Nephron (organoid): ENCODE results near the gene FGFR2.

Source experiments
- H3K27ac Mint-ChIP-seq, 3 experiments: 2 replicates each; pipeline ENCODE4 v1.8.0; 2020; ENCODE audit warnings: mixed read lengths in 3 of 3, mild to moderate bottlenecking in 2 of 3, moderate library complexity in 1 of 3
- H3K27me3 Mint-ChIP-seq: 2 replicates; pipeline ENCODE4 v1.8.0; 2021; ENCODE audit warnings: low read depth, mild to moderate bottlenecking, moderate library complexity, mixed read lengths
- H3K36me3 Mint-ChIP-seq: 2 replicates; pipeline ENCODE4 v1.8.0; 2020; ENCODE audit warnings: low read depth, mixed read lengths
- H3K4me1 Mint-ChIP-seq: 2 replicates; pipeline ENCODE4 v1.8.0; 2020; ENCODE audit warnings: mixed read lengths
- H3K4me3 Mint-ChIP-seq, 3 experiments: 2 replicates each; pipeline ENCODE4 v1.8.0; 2020; ENCODE audit warnings: mild to moderate bottlenecking in 3 of 3, mixed read lengths in 3 of 3, moderate library complexity in 2 of 3
- H3K9me3 Mint-ChIP-seq: 2 replicates; pipeline ENCODE4 v1.8.0; 2020; ENCODE audit warnings: mixed read lengths
- TF ChIP-seq, protein P1 (sequence below), 3 experiments: fragments of 200-600 bp; sonication (generic); IDR thresholded peaks; one replicate each; pipeline ENCODE4 v1.5.0; 2021; ENCODE audit warnings: antibody characterized with exemption in 3 of 3; ENCODE audit not compliant: unreplicated experiment in 3 of 3

FGFR2 gene

DNA sequence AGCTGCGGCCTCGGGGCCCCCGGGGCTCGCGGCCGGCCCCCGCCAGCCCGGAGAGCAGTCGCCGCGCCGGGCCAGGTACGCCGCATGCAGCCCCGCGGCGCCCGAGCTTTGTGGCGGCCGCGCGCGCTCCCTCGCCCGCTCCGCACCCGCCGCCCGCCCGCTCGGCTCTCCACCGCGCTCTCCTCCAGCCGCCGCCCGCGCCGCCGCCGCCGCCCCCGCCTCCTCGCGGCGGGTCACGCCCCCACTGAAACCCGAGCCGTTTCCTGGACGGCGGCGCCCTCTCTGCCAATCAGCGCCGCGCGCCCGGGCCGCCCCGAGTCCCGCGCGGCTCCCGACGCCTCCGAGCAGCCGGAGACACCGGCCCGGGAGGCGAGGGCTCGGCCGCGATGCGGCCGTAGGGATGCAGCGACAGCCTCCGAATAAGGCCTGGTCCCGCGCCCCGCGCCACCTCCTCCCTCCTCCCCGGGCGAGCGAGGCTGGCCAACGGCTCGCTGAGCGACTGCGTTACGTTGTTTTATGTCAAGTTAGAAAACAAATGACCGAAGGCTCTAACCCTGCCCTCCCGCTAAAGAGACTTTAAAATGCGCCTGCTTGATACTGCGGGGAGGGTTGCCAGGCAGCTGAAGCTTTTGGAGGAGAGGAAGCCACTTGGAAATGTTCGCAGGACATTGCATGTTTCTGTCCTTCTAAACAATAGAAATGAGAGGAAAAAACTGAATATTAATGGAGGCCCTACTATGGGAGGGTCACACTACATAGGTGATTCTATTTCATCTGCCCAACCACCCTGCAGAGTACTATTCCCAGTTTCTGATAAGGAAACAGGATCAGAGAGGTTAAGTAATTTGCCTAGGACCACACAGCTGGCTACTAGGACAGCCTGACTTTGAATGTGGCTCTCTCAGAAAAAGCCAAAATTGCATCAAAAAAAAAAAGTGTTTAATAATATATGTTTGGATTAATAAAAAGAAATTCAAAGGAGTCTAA, at the start of gene FGFR2:
Gene FGFR2 (minus strand): TSS at position 182 of the 987 bp plus-strand sequence. CDS start 4,627 bp downstream, outside the sequence.
- Mint-ChIP-seq H3K4me1 (peaks cover 28% of the 10 kb centered on the region), H3K27me3 (peaks cover 79% of the 10 kb centered on the region), H3K36me3 (peaks cover 6% of the 10 kb centered on the region), H3K4me3 (peak within 1 kb of the TSS; percentile 83 to 90 (median 86)), H3K9me3 (no peaks in the 10 kb centered on the region), H3K27ac (peak within 1 kb of the TSS; percentile 22 to 93 (median 87))
- TF ChIP-seq, protein P1, sequence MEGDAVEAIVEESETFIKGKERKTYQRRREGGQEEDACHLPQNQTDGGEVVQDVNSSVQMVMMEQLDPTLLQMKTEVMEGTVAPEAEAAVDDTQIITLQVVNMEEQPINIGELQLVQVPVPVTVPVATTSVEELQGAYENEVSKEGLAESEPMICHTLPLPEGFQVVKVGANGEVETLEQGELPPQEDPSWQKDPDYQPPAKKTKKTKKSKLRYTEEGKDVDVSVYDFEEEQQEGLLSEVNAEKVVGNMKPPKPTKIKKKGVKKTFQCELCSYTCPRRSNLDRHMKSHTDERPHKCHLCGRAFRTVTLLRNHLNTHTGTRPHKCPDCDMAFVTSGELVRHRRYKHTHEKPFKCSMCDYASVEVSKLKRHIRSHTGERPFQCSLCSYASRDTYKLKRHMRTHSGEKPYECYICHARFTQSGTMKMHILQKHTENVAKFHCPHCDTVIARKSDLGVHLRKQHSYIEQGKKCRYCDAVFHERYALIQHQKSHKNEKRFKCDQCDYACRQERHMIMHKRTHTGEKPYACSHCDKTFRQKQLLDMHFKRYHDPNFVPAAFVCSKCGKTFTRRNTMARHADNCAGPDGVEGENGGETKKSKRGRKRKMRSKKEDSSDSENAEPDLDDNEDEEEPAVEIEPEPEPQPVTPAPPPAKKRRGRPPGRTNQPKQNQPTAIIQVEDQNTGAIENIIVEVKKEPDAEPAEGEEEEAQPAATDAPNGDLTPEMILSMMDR (IDR thresholded peaks at IDR 0.05; ENCODE audit: unreplicated experiment in 3 of 3) = no peak

GRCh38 chr10:121647401-121647800, 49.2 kb upstream of the FGFR2 start:
- H3K4me3 Mint-ChIP-seq = no peak overlapping the region
- no peaks in the 10 kb centered on the region for H3K4me1 Mint-ChIP-seq
- TF ChIP-seq, protein P1 (IDR thresholded peaks at IDR 0.05; ENCODE audit: unreplicated experiment in 3 of 3) = no peak
- peaks cover 55% of the 10 kb centered on the region for H3K27me3 Mint-ChIP-seq
- H3K27ac Mint-ChIP-seq = no peak overlapping the region
- peaks cover 3% of the 10 kb centered on the region for H3K9me3 Mint-ChIP-seq
- H3K36me3 Mint-ChIP-seq = no peaks in the 10 kb centered on the region

DNA sequence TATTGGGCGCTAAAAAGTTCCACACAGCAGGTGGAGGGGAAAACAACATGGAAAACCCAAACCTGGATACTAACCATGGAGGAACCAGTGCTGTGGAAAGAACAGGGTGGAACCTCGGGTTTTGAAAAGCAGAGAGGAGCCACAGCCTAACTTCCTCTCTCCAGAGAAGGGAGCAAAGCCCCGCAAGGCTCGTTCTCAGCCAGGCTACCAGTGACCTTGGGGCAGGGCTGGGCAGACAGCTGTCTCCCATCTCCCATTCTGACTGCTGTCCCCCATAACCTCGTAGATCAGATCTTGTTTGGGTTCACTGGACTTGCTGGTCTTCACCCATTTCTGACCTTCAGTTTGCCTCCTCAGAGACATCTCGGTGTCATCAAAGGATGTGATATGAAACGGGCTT, 47.5 kb upstream of the FGFR2 start:
- H3K4me3 Mint-ChIP-seq = no peak overlapping the region
- H3K36me3 Mint-ChIP-seq = peaks cover 3% of the 10 kb centered on the region
- TF ChIP-seq, protein P1 (IDR thresholded peaks at IDR 0.05; ENCODE audit: unreplicated experiment in 3 of 3) = no peak
- H3K27ac Mint-ChIP-seq = no peak overlapping the region
- peaks cover 13% of the 10 kb centered on the region for H3K9me3 Mint-ChIP-seq
- no peaks in the 10 kb centered on the region for H3K4me1 Mint-ChIP-seq
- H3K27me3 Mint-ChIP-seq = peaks cover 43% of the 10 kb centered on the region

GRCh38 chr10:121644501-121644900, 46.3 kb upstream of the FGFR2 start:
- TF ChIP-seq, protein P1 (IDR thresholded peaks at IDR 0.05; ENCODE audit: unreplicated experiment in 3 of 3) = no peak
- Mint-ChIP-seq H3K27ac (peak overlapping the region in 1 of 3 experiments; percentile 14), H3K27me3 (peaks cover 39% of the 10 kb centered on the region), H3K4me3 (no peak overlapping the region), H3K9me3 (peaks cover 13% of the 10 kb centered on the region), H3K36me3 (peaks cover 3% of the 10 kb centered on the region), H3K4me1 (no peaks in the 10 kb centered on the region)

DNA sequence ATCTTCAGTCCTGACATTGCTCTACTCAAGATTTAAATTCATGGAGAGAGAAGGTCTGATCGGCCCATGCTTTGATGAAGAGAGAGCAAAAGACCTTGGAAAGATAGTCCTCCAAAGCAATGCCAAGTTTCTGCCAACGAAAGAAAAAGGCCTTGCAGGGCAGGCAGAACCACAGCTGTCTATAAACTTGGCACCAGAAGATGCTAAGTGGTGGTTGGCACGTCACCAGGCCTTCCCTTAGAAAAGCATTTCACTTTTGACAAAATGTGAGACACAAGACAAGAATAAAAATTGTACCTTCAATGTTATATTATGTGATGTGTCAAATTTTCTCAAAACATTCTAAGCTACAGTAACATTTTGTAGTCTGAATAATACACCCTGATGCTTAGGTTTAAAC, 42.0 kb upstream of the FGFR2 start:
- TF ChIP-seq, protein P1 (IDR thresholded peaks at IDR 0.05; ENCODE audit: unreplicated experiment in 3 of 3) = no peak
- Mint-ChIP-seq H3K4me1 (no peaks in the 10 kb centered on the region), H3K27me3 (peaks cover 14% of the 10 kb centered on the region), H3K36me3 (peaks cover 10% of the 10 kb centered on the region), H3K4me3 (no peak overlapping the region), H3K9me3 (peaks cover 37% of the 10 kb centered on the region), H3K27ac (no peak overlapping the region)
